ACHN (cell line): ENCODE data around the gene JRKL.
"Not testable (repeated sequence)": the region's sequence is repeated elsewhere in the genome, so short reads cannot be mapped to it uniquely, and the experiment has no call there.

Source experiments
- DNase-seq: peaks from one replicate; pipeline ENCODE4 v3.0.0-alpha.2; 2015
- in situ Hi-C: cut with HindIII; loops from 2 replicates; pipeline ENCODE4 v1.10.0; 2017; ENCODE audit warnings: low sequenced_read_pairs, low pct_ligation_motif_present, low pct_unique_long_range_greater_than_20kb

The JRKL gene

DNA sequence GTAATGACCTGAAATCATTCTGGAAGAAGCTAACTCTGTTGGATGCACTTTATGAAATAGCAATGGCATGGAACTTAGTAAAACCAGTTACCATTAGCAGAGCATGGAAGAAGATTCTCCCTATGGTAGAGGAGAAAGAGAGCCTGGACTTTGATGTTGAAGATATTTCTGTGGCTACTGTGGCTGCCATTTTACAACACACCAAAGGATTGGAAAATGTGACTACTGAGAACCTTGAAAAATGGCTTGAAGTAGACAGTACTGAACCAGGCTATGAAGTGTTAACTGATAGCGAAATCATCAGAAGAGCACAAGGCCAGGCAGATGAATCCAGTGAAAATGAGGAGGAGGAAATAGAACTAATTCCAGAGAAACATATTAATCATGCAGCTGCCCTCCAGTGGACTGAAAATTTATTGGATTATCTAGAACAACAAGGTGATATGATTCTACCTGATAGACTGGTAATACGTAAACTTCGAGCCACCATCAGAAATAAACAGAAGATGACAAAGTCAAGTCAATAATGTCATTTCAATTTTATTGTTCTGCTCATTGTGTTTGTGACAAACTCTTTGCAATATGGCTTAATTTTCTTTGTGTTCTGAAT lies 2.0 kb downstream of the JRKL start:
- no peak for DNase-seq
- in situ Hi-C loops, result no loop called here

DNA sequence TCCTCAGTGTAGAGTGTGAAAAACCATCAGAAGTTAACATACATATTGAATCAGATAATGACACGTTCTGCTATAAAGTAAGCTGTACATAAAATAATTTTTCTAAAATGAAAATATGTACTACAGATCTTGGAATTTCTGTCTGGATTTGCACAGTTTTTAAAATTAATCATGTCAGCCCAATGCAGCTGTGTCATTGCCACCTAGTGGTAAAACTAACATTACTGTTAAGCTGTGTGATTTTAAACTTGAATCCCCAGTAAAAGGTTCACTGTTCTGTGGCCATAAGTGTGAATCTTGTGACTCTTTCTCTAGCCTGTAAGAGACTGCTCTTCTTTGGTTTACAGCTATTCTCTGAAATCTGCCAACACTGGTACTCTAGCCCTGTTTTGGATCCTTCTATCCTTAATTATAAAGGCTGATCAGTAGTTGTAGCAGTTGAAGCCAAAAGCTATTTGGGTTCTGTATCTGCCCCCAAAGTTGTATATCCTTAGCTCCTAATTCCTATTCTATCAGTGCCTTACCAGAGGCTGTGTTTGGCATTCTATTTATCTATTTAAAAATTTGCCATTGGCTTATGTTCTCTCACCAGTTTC lies 4.0 kb downstream of the JRKL start:
- in situ Hi-C loops, result no loop called here

DNA sequence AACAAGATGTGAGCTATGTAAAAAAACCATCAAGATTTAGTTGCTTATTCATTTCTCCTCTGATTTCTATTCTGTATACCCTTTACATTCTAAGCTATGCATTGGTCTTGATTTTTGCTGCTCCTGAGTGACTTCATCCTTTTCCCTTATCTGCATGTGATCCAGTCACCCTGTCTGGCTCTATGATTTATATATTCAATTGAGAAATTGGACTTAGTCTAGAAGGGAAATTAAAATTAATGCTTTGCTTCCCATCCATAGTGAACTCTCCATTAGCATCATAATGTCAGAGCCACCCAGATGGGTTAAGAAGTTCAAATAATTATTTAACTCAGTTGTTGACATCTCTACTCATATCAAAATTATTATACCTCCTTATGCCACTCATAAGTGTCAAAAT lies 5.0 kb downstream of the JRKL start:
- no peak for DNase-seq
- in situ Hi-C loops, result no loop called here

More for the DNA sequence above, 4.0 kb downstream of the JRKL start:
- peak; percentile 50 for DNase-seq

DNA sequence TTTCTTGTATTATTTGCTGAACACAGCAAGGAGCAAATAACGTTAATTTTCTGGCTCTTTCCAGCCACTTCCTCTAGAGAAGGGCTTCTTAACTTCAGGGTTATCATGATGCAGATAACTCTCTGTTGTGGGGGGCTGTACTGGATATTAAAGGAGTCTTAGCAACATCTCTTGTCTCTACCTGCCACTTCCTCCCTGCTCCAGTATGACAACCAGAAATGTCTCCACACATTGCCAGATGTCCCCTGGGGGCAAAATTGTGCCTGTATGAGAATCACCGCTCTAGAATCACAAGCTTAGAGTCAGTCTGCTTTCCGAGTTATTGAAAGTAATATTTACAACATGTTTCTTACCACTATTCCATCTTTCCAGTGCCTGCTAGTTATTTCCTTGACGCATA lies 6.8 kb downstream of the JRKL start:
- in situ Hi-C loops, result no loop called here
- no peak for DNase-seq

DNA sequence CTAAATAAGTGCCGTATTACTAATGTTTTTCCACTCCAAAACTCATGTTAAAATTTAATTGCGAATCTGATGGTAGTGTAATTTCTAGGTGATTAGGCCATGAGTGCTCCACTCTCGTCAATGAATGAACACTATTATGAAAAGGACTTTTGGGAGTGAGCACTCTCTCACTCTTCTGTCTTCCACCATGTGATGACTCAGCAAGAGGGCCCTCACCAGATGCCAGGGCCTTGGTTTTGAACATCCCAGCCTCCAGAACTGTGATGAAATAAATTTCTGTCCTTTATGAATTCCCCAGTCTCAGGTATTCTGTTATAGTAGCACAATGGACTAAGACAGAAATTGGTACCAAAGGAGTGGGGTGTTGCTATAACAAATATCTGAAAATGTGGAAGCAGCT lies 8.1 kb downstream of the JRKL start:
- in situ Hi-C loops, result no loop called here
- DNase-seq, result no peak

DNA sequence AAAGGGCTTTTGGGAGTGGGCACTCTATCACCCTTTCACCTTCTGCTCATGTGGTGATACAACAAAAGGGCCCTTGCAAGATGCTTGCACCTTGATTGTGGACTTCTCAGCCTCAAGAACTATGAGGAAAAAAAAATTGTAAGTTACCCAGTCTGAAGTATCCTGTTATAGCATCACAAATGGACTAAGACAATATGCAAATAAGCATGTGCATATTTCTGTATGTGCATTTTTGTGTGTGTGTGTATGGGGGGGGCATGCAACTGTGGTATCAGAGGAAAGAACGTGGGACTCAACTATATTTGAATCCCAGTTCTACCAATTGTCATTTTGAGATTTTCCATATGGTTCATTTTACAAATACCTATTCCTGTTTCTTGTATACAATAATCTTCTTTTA lies 10.9 kb downstream of the JRKL start:
- DNase-seq, result no peak
- in situ Hi-C loops, result no loop called here

DNA sequence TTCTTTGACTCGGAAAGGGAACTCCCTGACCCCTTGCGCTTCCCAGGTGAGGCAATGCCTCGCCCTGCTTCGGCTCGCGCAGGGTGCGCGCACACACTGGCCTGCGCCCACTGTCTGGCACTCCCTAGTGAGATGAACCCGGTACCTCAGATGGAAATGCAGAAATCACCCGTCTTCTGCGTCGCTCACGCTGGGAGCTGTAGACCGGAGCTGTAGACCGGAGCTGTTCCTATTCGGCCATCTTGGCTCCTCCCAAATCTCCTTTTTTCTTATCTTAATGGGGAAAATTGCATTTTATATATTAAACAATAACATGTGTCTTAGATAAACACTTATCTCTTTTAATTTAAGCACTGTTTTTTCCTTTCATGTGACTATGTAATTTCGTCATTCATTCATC lies 21.6 kb downstream of the JRKL start:
- DNase-seq, in situ Hi-C loops: not testable (repeated sequence)

DNA sequence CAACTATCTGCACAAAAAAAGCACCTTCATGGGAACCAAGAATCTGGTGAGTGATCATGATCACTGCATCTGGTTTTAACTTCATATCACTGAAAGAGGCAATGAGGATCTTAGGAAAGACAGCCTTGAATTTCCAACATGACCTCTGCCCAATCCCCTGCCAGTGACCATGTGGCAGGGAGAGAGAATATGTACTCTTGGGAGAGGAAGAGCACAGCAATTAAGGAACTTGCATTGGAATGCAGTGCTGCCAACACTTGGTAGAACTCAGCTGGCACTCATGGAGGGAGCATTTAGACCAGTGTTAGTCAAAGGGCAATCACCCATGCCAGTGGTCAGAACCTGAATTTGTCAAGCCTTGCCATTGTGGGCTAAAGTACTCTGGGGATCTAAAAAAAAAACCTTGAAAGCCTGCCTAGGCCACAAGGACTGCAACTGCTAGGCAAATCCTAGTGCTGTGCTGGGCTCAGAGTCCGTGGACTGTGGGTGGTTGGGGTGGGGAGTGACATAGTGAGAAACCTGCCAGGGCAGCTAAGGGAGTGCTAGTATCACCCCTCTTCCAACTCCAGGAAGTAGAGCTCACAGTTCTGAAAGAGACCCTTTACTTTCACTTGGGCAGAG lies 23.1 kb downstream of the JRKL start:
- no peak for DNase-seq
- in situ Hi-C loops, result no loop called here

DNA sequence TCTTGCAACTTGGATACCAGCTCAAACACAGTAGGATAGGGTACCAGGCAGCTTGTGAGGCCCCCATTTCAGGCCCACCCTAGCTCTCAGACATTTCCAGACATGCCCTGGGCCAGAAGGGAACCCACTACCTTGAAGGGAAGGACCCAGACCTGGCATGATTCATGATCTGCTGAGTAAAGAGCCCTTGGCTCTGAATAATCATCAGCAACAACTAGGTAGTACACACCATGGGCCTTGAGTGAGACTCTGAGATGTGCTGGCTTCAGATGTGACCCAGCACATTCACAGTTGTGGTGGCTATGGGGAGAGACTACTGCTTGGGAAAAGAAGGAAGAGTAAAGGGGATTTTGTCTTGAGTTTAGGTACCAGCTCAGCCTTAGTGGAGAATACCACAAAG lies 23.6 kb downstream of the JRKL start:
- no peak for DNase-seq
- in situ Hi-C loops, result no loop called here

DNA sequence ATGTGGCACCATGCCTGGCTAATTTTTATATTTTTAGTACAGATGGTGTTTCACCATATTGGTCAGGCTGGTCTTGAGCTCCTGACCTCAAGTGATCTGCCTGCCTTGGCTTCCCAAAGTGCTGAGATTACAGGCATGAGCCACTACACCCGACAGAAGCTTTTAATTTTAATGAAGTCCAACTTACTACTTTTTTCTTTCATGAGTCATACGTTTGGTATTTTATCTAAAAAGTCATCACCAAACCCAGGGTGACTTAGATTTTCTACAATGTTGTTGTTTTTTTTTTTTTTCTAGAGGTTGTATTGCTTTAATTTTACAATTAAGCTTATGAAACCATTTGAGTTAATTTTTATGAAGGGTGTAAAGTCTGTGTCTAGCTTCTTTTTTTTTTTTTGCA lies 34.9 kb downstream of the JRKL start:
- no peak for DNase-seq
- in situ Hi-C loops, result no loop called here

DNA sequence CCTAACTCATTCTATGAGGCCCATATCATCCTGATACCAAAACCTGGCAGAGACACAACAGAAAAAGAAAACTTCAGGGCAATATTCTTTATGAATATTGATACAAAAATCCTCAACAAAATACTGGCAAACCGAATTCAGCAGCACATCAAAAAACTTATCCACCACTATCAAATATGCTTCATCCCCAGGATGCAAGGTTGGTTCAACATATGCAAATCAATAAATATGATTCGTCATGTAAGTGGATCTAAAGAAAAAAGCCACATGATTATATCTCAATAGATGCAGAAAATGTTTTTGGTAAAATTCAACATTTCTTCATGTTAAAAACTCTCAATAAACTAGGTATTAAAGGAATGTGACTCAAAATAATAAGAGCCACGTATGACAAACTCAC lies 40.9 kb downstream of the JRKL start:
- no peak for DNase-seq
- in situ Hi-C loops, result no loop called here

DNA sequence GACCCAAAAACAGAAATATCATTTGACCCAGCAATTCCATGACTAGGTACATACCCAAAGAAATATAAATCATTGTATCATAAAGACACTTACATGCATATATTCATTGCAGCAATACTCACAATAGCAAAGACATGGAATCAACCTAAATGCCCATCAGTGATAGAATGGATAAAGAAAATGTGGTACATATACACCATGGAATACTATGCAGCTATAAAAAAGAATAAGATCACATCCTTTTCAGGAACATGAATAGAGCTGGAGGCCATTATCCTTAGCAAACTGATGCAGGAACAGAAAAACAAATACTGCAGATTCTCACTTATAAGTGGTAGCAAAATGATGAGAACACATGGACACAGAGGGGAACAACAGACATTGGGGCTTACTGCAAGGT lies 42.8 kb downstream of the JRKL start:
- DNase-seq, in situ Hi-C loops: not testable (repeated sequence)
